CD4-positive, alpha-beta T cell (primary cell): Measurements from ENCODE around the gene REEP2. TPM values are rescaled to one million over a fixed set of nuclear protein-coding genes. Genes with fewer than 3 reads are reported as not detected.
A peak's percentile ranks its signal among the peaks of the same experiment; 100 is the strongest.

Experiments
- ATAC-seq: fragments of 200-7000 bp; cut with Tn5 transposase; one replicate; pipeline ENCODE4 v1.10.0; 2022; ENCODE audit warnings: mild to moderate bottlenecking; ENCODE audit not compliant: poor library complexity
- CTCF ChIA-PET: fragments of 350-600 bp; sonication (Branson Sonifier 250); formaldehyde crosslinking; loops from one replicate; lab custom pipeline; 2021; ENCODE audit warnings: antibody characterized with exemption, inconsistent platforms; lab: Charles Lee
- POLR2A ChIA-PET: fragments of 350-600 bp; sonication (Branson Sonifier 250); formaldehyde crosslinking; loops from one replicate; lab custom pipeline; 2021; ENCODE audit warnings: antibody characterized with exemption, inconsistent platforms; lab: Charles Lee
- DNase-seq, 14 experiments: peaks; one replicate each; pipeline ENCODE4 v3.0.0-alpha.2; 2013 to 2020; ENCODE audit warnings: mixed read lengths in 2 of 14
- H3K27ac ChIP-seq, 2 donors: one replicate each; pipeline versions ENCODE4 v1.5.1 to v1.7.0; 2013; ENCODE audit warnings: low read length in 2 of 2, low read depth in 1 of 2, mild to moderate bottlenecking in 1 of 2
- H3K27me3 ChIP-seq, 2 experiments: 1 replicate in 1 of 2; 2 replicates in 1 of 2; pipeline versions ENCODE4 v1.6.1 to v1.7.0; 2013; ENCODE audit warnings: low read length in 2 of 2, control low read depth in 1 of 2, mild to moderate bottlenecking in 1 of 2, moderate library complexity in 1 of 2; ENCODE audit not compliant: insufficient read depth in 2 of 2, control insufficient read depth in 1 of 2
- H3K36me3 ChIP-seq: one replicate; pipeline ENCODE4 v1.6.1; 2013; ENCODE audit warnings: low read length, control low read depth; ENCODE audit not compliant: insufficient read depth
- H3K4me1 ChIP-seq: one replicate; pipeline ENCODE4 v1.6.1; 2013; ENCODE audit warnings: low read length, control low read depth; ENCODE audit not compliant: insufficient read depth
- H3K4me3 ChIP-seq: one replicate; pipeline ENCODE4 v1.5.1; 2013; ENCODE audit warnings: mild to moderate bottlenecking, low read length, moderate library complexity
- H3K9me3 ChIP-seq, 2 experiments: 1 replicate in 1 of 2; 2 replicates in 1 of 2; pipeline versions ENCODE4 v1.6.1 to v1.7.0; 2013; ENCODE audit warnings: low read length in 2 of 2, mild to moderate bottlenecking in 2 of 2, control low read depth in 1 of 2, moderate library complexity in 1 of 2; ENCODE audit not compliant: control insufficient read depth in 1 of 2, insufficient read depth in 1 of 2
- H3K27ac Mint-ChIP-seq: one replicate; pipeline ENCODE4 v1.8.0; 2020; ENCODE audit warnings: mixed read lengths
- H3K27me3 Mint-ChIP-seq: one replicate; pipeline ENCODE4 v1.8.0; 2021; ENCODE audit warnings: mixed read lengths
- H3K36me3 Mint-ChIP-seq: one replicate; pipeline ENCODE4 v1.8.0; 2021; ENCODE audit warnings: low read depth, mixed read lengths
- H3K4me1 Mint-ChIP-seq: one replicate; pipeline ENCODE4 v1.8.0; 2021; ENCODE audit warnings: low read depth, mixed read lengths
- H3K4me3 Mint-ChIP-seq: one replicate; pipeline ENCODE4 v1.8.0; 2020; ENCODE audit warnings: mild to moderate bottlenecking, mixed read lengths
- H3K9me3 Mint-ChIP-seq: one replicate; pipeline ENCODE4 v1.8.0; 2020; ENCODE audit warnings: mixed read lengths
- intact Hi-C, 2 experiments: fragments of 100-400 bp; cut with DNase I in 1 of 2; cut with micrococcal nuclease in 1 of 2; formaldehyde crosslinking; loops; one replicate each; pipeline versions ENCODE4 v1.15.1 to v1.9.0; 2023 to 2025; cut with DNase I, micrococcal nuclease
- total RNA-seq, 174 experiments: library from RNA in 2 of 174; stranded (reverse) in 2 of 174; gene quantifications; one replicate each; pipeline ENCODE4 v1.2.3 and lab custom pipeline; 2021 to 2026
- TF ChIP-seq, protein P1 (sequence below): fragments of 200-600 bp; IDR thresholded peaks from one replicate; pipeline ENCODE4 v1.8.0; 2022; ENCODE audit warnings: antibody characterized with exemption, mild to moderate bottlenecking

Gene REEP2
- total RNA-seq, 2 experiments from 2014 or later, result 0.33 to 0.34 TPM

DNA sequence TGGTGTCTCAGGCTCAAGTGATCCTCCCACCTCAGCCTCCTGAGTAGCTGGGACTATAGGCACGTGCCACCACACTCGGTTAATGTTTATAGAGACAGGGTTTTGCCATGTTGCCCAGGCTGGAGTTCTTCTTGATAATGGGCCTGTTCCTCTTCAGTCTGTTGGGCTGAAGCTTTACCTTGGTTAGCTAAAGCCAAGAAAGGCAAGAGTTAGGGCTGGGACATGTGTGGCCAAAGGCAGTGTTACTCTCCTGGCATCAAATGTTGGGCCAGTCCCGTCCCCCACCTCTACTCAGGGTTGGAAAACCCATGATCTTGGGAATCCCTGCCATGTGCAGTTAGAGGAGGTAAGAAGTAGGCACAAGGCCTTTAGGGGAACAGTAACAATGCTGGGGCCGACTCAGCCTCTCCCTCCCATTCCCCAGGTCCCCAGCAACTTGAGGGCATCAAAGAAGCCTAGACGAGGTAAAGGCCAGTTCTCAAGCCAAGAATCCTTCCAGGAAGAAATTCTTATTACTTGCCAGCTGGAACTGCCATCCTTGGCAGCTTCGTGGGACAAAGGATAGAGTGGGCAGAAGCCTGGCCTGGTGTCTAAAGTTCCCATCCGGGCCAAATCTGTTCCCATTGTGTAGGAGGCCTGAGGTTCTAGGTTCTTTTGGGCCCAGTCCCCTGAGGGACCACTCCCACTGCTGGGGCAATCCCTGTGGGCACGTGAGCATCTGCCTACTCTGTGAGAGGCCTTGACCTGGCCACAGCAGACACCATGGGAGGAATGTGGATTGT is 30.9 kb downstream of the REEP2 start:
- intact Hi-C loops, result loop anchor here in 1 of 2 experiments (10.0 kb wide), 2 partner anchors 105 to 935 kb away; partner anchors contain the start of genes HSPA9 and SPATA24
- Mint-ChIP-seq H3K4me3 (no peak overlapping the region), H3K27ac (no peak overlapping the region), H3K27me3 (no peaks in the 10 kb centered on the region), H3K36me3 (peaks cover 20% of the 10 kb centered on the region), H3K4me1 (peaks cover 26% of the 10 kb centered on the region), H3K9me3 (no peaks in the 10 kb centered on the region)
- no peaks in the 10 kb centered on the region for H3K27me3 ChIP-seq
- ChIA-PET POLR2A (interaction anchor here (0.5 to 1.1 kb wide), 2 partner anchors 74 to 428 kb away, joined by 3 read pairs; partner anchors contain the start of gene ETF1), CTCF (no interaction called here)
- no peaks in the 10 kb centered on the region for H3K9me3 ChIP-seq
- DNase-seq (peak in 1 of 14 experiments; percentile 57), ATAC-seq (no peak)
- H3K27ac ChIP-seq, result no peak overlapping the region
- H3K4me3 ChIP-seq, result no peak overlapping the region
- H3K36me3 ChIP-seq, result peaks cover 9% of the 10 kb centered on the region
- TF ChIP-seq, protein P1, sequence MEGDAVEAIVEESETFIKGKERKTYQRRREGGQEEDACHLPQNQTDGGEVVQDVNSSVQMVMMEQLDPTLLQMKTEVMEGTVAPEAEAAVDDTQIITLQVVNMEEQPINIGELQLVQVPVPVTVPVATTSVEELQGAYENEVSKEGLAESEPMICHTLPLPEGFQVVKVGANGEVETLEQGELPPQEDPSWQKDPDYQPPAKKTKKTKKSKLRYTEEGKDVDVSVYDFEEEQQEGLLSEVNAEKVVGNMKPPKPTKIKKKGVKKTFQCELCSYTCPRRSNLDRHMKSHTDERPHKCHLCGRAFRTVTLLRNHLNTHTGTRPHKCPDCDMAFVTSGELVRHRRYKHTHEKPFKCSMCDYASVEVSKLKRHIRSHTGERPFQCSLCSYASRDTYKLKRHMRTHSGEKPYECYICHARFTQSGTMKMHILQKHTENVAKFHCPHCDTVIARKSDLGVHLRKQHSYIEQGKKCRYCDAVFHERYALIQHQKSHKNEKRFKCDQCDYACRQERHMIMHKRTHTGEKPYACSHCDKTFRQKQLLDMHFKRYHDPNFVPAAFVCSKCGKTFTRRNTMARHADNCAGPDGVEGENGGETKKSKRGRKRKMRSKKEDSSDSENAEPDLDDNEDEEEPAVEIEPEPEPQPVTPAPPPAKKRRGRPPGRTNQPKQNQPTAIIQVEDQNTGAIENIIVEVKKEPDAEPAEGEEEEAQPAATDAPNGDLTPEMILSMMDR, result no peak
- H3K4me1 ChIP-seq, result peaks cover 28% of the 10 kb centered on the region

DNA sequence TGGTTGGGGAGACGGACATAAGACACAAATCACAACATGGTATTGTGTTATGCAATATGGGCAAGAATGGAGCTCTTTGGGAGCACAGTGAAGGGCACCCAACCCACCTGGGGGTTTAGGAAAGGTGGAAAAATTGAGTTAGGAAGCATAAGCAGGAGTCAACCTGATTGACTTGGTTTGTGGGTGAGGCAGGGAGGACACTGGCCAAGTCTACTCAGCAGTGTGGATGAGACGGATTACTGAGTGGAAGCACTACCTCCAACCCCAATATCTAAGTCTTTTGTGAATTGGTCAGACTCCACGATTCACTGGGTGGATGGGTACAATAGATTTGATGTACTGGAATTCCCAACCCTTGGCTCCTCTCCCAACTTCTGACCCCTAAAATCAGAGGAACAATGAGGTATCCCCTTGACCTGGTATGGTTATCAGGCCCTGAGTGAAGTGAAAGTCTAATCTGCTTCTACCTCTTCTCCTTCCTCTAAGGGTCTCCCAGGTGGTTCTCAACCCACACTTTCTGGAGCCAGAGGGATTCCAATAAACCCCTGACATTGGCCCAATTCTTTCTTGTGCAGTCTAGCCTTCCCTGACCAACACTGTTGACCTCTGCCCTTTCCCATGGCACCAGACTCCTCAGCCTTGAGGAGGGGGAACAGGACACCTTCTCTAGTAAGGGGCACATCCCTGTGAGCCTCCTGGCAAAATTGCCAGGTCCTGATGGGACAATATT is 31.6 kb downstream of the REEP2 start:
- Mint-ChIP-seq H3K9me3 (no peaks in the 10 kb centered on the region), H3K36me3 (peaks cover 12% of the 10 kb centered on the region), H3K4me1 (peaks cover 26% of the 10 kb centered on the region), H3K27ac (no peak overlapping the region), H3K4me3 (no peak overlapping the region), H3K27me3 (no peaks in the 10 kb centered on the region)
- no peaks in the 10 kb centered on the region for H3K9me3 ChIP-seq
- intact Hi-C loops, result no loop called here
- no peak overlapping the region for H3K4me3 ChIP-seq
- POLR2A ChIA-PET, result no interaction called here
- no peak overlapping the region for H3K27ac ChIP-seq
- peaks cover 9% of the 10 kb centered on the region for H3K36me3 ChIP-seq
- CTCF ChIA-PET, result no interaction called here
- TF ChIP-seq, protein P1, result no peak
- no peak for DNase-seq
- H3K27me3 ChIP-seq, result no peaks in the 10 kb centered on the region
- ATAC-seq, result no peak
- H3K4me1 ChIP-seq, result peaks cover 27% of the 10 kb centered on the region

- POLR2A ChIA-PET, result no interaction called here
- Mint-ChIP-seq H3K4me1 (peaks cover 26% of the 10 kb centered on the region), H3K9me3 (no peaks in the 10 kb centered on the region), H3K27me3 (no peaks in the 10 kb centered on the region), H3K27ac (no peak overlapping the region), H3K4me3 (no peak overlapping the region), H3K36me3 (peaks cover 12% of the 10 kb centered on the region)
- intact Hi-C loops, result no loop called here
- H3K4me3 ChIP-seq, result no peak overlapping the region
- CTCF ChIA-PET, result no interaction called here
- no peaks in the 10 kb centered on the region for H3K27me3 ChIP-seq
- peaks cover 22% of the 10 kb centered on the region for H3K4me1 ChIP-seq
- peaks cover 9% of the 10 kb centered on the region for H3K36me3 ChIP-seq
- no peaks in the 10 kb centered on the region for H3K9me3 ChIP-seq
- DNase-seq (no peak), ATAC-seq (no peak)
- TF ChIP-seq, protein P1, result no peak
- H3K27ac ChIP-seq, result no peak overlapping the region
Measured at GRCh38 chr5:138471052-138471361, 32.1 kb downstream of the REEP2 start.
